ENCODE measurements around the gene KRTAP24-1.

The KRTAP24-1 gene, protein sequence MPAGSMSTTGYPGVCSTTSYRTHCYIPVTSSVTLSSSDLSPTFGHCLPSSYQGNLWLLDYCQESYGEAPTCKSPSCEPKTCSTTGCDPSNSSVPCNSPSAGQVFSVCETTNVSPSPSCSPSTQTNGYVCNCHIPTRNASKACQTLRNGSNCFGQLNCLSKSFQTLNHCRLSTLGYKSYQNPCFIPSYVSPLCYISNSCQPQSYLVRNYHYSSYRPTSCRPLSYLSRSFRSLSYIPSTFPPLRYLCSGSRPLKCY

DNA sequence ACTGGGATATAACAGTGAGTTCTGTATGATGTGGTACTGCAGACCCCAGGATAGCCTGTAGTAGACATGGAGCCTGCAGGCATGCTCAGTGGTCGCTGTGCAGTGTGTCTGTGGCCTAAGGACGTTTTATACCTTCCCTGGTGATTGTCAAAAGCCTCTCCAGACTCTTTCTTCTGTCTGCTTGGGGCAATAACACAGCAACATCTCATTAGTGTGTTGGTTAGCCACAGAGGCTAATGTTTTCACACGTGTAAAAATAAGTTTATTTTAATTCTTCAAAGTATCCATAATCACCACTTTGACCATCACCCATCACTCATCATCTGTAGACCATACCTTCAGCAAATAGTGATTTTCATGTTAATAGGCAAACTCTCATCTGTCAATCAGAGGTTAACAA, at the start of gene KRTAP24-1:
Gene KRTAP24-1, minus strand, starts transcription at position 101 of the 400 bp plus-strand sequence. Its CDS starts 18 bp downstream, at position 83.
- no peak for DNase-seq

GRCh38 chr21:30329203-30329875, 46.6 kb upstream of the KRTAP24-1 start:
- no peak for DNase-seq

- DNase-seq, result no peak
Measured at GRCh38 chr21:30326390-30326789, 43.6 kb upstream of the KRTAP24-1 start.

- no peak for DNase-seq
Measured at GRCh38 chr21:30320215-30320614, 37.5 kb upstream of the KRTAP24-1 start, which contains the start of gene KRTAP26-1. Gene KRTAP26-1 (minus strand): TSS chr21:30320315. CDS start chr21:30320035, 280 bp downstream.

DNA sequence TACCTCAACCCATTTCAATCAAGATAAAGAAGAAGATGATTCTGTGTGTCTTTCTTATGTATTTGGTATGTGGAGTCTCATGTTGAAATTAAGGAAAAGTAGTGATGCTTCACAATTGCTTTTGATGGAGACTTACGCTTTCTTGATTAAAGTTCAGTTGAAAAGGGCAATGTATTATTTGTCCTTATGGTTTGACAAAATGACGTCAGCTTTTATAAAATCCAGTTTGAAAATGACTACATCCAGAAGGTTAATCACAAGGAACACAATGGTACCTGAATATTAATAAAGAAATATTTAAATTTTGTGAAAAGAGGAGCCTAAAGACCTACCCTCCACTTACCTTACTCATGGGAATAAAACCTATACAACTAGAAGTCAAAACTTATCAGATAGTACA, 33.0 kb upstream of the KRTAP24-1 start:
- DNase-seq, result no peak

DNA sequence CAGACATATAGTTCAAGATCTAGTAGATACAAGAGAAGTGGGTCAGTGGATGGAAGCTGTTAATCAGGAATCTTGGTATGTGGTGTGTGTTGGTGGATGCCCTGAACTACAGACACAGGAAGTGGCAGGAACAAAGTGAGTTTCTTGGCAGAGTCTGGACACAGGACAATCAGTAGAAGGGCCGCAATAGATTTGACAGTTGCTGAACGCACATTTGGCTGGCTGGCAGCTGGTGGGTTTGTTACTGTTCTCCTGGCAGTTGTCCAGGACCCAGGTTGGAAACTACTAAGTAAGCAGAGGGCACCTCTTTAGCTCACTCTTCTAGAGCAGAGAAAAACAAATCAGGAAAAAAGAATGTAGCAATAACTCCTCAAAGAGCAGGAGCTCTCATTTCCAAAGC, 24.1 kb upstream of the KRTAP24-1 start:
- no peak for DNase-seq

GRCh38 chr21:30305136-30305535, 22.4 kb upstream of the KRTAP24-1 start:
- DNase-seq, result no peak

DNA sequence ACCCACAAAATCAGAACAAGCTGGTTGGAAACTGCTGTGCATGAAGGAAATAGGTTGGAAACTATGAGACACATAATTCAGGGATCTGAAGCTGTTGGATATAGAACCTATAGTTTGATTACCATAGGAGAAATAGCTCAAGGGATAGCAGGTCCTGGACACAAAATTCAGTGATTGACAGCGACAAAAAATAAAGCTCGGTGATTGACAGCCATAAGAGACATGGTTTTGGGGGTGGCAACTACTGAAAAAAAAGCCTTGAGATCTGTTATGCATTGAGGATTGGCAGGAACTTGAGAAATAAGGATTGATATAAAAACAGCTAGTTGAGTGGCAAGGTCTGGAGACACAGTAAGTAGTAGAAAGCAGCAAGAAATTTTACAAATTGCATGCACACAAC, 6.5 kb upstream of the KRTAP24-1 start, which contains the start of gene KRTAP25-1:
Gene KRTAP25-1, minus strand, starts transcription at position 300 of the 400 bp plus-strand sequence. Its CDS starts 24 bp downstream, at position 276.
- DNase-seq, result no peak

DNA sequence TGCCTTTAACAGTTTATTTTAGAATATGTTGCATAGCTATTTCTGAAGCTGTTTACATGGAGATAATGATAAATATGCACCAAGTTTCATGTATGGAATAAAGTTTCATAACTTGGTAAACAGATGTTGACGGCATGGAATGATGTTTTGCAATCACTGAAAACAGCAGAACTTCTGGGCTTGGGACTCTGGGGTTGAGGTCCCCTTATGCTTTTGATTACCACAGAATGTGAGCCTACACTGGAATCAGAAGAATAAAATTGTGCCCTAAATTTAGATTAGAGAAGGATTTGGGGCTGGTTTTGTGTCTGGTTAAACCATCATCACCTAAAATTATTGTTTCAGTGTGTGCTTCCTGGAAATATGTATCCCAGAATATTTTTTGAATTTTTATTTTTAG, 11.1 kb downstream of the KRTAP24-1 start:
- no peak for DNase-seq

GRCh38 chr21:30271156-30271555, 11.6 kb downstream of the KRTAP24-1 start:
- DNase-seq, result no peak

DNA sequence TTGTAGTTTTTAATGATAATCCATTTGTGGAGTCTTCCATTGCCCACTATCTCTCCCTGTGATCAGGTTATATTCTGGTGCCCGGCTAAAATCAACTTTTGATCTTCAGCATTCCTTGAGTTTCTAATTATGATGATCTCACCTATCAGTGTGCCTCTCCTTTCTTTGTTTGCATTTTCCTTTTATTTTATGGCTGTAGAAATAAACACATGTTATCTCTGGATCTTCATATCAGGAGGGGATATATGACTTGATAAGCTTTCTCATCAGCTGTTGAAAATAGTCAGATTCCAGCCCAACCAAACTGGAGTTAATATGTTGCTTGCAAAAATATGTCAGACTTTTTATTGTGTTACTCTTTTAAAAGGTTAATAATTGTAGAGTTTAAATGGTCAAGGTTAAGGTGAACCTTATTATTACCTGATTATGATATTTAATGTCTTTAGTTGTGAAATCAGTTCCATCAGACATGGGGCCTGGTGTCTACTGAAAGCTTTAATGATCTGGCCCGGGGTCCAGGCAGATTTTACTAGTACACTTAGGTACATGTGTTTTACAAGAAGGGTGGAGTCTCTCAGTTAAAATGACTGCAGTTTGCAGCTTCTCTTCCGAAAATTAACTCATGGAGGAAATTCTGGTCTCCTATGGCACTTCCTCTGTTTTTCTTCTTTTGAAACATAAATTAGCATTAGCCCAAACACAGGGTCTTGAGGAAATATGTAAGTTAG, 12.8 kb downstream of the KRTAP24-1 start:
- no peak for DNase-seq

- DNase-seq, result no peak
Measured at GRCh38 chr21:30268608-30269197, 14.0 kb downstream of the KRTAP24-1 start.

GRCh38 chr21:30257773-30258172, 25.0 kb downstream of the KRTAP24-1 start:
- no peak for DNase-seq

- no peak for DNase-seq
Measured at GRCh38 chr21:30256100-30256499, 26.6 kb downstream of the KRTAP24-1 start.

- DNase-seq, result no peak
Measured at GRCh38 chr21:30255679-30256078, 27.1 kb downstream of the KRTAP24-1 start.

DNA sequence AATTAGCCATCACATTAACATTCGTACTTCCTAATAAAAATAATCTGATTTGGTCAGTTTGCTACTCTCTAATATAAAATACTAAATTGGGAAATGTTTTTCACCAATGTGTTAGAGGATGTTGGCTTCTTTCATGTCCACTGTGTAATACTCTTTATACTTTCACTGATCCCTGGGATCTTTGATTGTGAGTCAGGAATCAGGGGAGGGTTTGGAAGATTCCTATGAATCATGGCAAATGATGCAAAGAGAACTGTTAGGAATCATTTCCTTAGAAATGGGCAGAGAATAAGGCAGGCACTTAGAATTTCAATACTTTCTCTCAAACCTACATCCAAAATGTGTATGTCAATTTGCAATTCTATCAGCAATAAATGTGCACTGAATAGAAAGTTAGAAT, 31.0 kb downstream of the KRTAP24-1 start:
- DNase-seq, result no peak

DNA sequence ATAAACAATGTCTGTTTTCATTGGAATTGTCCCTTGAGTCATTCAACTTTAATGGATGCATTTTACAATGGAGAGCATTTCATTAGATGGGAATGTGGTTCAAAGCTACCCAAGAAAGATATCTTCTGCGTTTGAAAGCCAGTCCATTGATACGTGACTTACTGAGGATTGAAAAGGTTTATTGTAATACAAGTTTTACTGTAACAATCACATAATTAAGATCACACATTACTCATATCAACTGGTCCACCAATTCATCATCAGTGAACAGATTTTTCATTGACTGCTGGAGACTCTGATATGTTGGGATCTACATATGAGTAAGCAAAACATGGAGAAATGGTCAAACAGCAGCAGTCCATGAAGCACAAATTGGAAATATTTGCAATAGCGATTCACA, 32.8 kb downstream of the KRTAP24-1 start:
- no peak for DNase-seq

DNA sequence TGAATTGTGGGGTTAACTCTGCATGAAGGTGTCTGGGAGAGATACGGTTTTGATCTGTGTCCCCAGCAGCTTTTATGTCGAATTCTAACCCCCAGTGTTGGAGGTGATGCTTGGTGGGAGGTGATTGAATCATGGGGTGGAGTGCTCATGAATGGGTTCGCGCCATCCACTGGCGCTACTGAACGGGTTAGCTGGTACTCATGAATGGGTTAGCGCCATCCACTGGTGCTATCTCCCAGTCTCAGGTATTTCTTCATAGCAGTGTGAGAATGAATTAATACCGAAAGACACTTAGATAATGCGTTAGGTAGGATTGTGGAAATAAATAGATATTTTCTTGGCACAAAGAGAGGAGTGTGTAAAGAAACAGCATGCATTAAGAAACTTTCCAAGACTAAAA, 33.9 kb downstream of the KRTAP24-1 start:
- no peak for DNase-seq

DNA sequence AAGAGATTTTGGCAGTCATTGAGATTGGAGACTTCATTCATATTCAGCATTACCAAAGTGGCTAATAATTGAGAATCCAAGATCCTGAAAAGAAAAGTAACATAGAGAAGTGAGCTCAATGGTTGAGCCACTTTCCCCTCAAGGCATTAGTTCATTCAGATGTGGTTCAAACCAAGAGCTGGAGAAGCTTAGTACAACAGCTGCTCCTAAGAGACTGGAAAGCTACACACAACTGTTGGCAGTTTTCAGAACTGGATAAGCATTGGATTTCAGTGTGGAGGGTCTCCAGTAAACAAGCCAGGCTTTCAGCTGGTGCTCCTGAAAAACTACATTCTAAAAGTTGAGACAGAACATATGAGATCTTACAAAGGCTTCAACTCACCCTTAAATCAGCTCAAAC, 37.7 kb downstream of the KRTAP24-1 start:
- DNase-seq, result no peak

- DNase-seq, result no peak
Measured at GRCh38 chr21:30243691-30244090, 39.1 kb downstream of the KRTAP24-1 start.

GRCh38 chr21:30240661-30241060, 42.1 kb downstream of the KRTAP24-1 start:
- no peak for DNase-seq

DNA sequence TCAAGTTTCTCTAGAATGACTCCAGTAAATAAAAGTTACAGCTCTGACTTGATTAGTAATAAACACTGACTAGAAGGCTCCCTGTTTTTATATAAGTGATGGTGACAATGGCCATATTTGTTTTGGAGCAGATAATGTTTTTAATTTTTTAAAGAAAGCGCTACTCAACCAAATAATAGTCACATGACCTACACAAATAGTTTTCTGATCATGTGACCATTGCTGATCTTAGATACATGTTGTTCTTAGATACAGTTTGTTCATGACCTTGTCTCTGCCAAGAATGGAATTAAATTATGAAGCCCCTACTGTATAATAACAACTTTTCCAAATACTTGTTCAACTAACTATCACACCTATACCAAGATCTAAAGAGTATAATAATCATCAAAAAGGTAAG, 44.6 kb downstream of the KRTAP24-1 start:
- no peak for DNase-seq
